Endometrial microvascular endothelial cells (primary cell): ENCODE results near the gene TP63. TPM values are rescaled to one million over a fixed set of nuclear protein-coding genes. Genes with fewer than 3 reads are reported as not detected.

Experiments
- in situ Hi-C: cut with HindIII; loops from 2 replicates; pipeline ENCODE4 v1.10.0; 2017; ENCODE audit warnings: low sequenced_read_pairs, low pct_unique_long_range_greater_than_20kb; ENCODE audit errors: inconsistent ontology term
- total RNA-seq: library from RNA; depleted of rRNA; stranded (reverse); fragments of >200 nt; gene quantifications from one replicate; pipeline ENCODE4 v1.2.3, GENCODE V29; 2015; ENCODE audit errors: inconsistent ontology term

Gene TP63
- total RNA-seq, 1 donor from 2014 or later: not detected

GRCh38 chr3:189790658-189791057, 159.5 kb downstream of the TP63 start:
- in situ Hi-C loops: no loop called here

GRCh38 chr3:189792046-189792929, 161.1 kb downstream of the TP63 start:
- in situ Hi-C loops: no loop called here

- in situ Hi-C loops: no loop called here
Measured at GRCh38 chr3:189794518-189794917, 163.3 kb downstream of the TP63 start.

GRCh38 chr3:189797103-189797750, 166.0 kb downstream of the TP63 start:
- in situ Hi-C loops: no loop called here

- in situ Hi-C loops: no loop called here
Measured at GRCh38 chr3:189799366-189799765, 168.2 kb downstream of the TP63 start.

- in situ Hi-C loops: no loop called here
Measured at GRCh38 chr3:189800436-189800835, 169.2 kb downstream of the TP63 start.

- in situ Hi-C loops: no loop called here
Measured at GRCh38 chr3:189803254-189803653, 172.1 kb downstream of the TP63 start.

- in situ Hi-C loops: no loop called here
Measured at GRCh38 chr3:189805375-189806067, 174.3 kb downstream of the TP63 start.

- in situ Hi-C loops: no loop called here
Measured at GRCh38 chr3:189806171-189806951, 175.2 kb downstream of the TP63 start.

- in situ Hi-C loops: no loop called here
Measured at GRCh38 chr3:189808246-189809007, 177.2 kb downstream of the TP63 start.

- in situ Hi-C loops: no loop called here
Measured at GRCh38 chr3:189809583-189809982, 178.4 kb downstream of the TP63 start.

- in situ Hi-C loops: no loop called here
Measured at GRCh38 chr3:189812806-189813465, 181.7 kb downstream of the TP63 start.

- in situ Hi-C loops: no loop called here
Measured at GRCh38 chr3:189813647-189814240, 182.6 kb downstream of the TP63 start.

GRCh38 chr3:189820365-189820720, 189.2 kb downstream of the TP63 start:
- in situ Hi-C loops: no loop called here

- in situ Hi-C loops: no loop called here
Measured at GRCh38 chr3:189821262-189821661, 190.1 kb downstream of the TP63 start.

GRCh38 chr3:189822726-189823125, 191.5 kb downstream of the TP63 start:
- in situ Hi-C loops: no loop called here

GRCh38 chr3:189824629-189825312, 193.6 kb downstream of the TP63 start:
- in situ Hi-C loops: no loop called here
